ENCODE results near the gene TSGA10.
"Not testable (repeated sequence)": the region's sequence is repeated elsewhere in the genome, so short reads cannot be mapped to it uniquely, and the experiment has no call there.

The TSGA10 gene

DNA sequence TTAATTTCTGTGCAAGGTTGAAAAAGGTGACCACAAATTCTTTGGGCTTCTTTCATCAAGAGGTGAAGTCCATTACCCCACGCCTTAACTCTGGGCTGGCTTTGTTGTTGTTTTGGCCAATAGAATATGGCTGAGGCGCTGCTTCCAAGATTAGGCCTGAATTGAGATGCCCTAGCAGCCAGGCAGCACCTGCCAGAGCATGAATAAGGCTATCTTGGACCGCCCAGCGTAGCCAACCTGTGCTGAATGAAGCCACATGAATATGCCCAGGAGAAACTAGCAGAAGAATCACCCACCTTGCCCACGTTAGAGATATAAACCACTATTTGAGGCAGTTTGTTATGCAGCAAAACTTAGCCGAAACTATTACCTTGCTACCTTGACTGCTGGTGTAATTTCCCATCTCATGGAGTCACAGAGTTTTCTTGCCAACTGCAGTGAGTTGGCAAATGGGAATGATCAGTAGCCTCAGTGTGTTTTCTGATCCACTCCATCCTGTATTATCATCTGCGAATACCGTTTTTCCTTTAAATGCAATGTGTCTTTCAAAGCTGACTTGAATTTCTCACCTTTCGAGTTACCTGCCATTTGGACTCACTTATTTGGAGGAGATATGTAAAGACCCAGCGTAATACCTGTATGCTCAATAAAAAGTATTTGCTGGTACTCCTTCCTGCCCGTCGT is 679 bp downstream of the TSGA10 start:
- peak; percentile 10 for DNase-seq (ENCODE audit: low spot score)

DNA sequence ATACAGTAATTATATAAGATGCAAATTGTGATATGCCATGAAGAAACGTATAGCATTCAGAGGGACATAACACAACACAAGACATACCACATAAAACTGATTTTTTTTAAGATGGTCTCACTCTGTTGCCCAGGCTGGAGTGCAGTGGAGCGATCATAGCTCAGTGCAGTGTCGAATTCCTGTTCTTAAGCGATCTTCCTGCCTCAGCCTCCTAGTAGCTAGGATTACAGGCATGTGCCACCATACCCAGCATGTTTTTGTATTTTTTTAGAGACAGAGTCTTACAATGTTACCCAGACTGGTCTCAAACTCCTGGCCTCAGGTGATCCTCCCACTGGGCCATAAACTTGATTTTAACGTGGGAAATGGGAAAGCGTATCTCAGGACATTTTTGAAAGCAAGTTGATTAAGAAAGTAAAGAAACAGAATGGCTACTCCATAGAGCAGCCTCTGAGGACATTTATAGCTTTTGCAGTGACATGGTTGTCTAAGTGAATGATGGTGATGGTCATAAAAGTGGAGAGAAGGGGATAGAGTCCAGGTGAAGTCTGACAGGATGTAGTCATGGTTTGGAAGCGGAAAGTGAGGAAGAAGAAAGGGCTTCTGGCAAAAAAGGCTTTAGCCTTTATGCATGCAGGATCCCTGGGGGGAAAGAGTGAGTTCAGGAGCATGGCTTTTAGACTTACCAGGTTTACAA is 2.4 kb downstream of the TSGA10 start:
- DNase-seq (ENCODE audit: low spot score): no peak

DNA sequence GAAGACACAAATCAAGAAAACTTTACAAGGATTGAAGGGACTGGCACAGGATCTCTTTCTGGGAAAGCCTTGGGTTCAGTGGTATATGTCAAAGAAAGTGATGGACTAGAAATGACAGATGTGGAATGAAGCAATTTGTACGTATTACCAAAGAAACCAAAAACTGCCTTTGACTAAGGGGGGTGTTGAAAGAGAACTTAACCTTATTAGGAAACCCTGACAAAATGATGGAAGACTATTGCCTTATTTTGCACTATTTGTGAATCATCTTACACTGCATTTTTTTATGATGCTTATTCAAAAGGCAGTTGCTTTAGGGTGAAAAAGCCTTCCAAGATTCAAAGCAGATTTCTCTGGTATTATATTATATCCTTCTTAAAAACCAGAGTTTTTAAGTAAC is 4.0 kb downstream of the TSGA10 start:
- no peak for DNase-seq (ENCODE audit: low spot score)

DNA sequence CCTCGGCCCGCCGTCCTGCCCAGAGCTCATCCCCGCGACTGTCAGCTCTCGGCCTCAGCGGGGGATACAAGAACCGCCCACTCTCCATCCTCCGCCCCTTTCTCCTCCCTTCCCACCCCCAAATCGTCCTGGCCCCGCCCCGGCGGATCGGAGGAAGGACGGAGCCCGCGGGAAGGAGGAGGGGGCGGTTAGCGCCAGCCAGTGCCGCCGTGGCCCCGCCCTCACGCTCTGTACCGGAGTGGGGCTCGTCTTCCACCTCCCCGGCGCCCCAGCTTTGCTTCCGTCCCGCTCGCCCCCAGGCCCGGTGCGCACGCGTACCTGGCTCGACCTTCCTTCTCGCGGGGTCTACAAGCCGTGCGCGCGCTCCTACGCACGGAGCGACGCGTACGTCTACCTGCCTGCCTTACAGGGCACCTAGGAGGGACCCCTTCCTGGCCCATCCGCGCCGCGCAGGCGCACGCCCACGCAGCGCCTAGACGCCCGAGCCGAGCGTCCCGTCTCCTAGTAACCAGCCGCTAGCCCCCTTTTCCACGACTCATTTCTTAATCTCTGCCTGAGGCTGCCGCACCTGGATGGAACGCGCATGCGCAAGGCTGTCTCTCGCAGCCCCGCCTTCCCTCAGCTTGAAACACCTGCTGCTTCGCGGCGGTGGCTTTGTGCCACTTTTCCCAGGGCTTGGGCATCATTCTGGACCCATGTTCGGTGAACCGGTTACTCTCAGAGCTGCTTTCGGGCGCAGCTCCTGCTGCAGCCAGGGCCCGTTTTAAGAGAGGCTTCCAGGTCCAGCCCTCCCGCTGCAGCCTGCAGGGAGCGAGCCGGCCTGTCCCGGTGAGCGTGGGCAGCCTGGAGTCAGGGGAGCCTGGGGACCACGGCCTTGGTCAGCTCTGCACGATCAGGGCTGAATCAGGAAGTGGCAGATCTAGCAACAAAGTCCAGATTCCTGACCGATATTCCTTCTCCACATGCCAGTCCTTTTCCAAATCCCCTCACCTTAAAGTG is 13.3 kb downstream of the TSGA10 start, which contains the start of gene C2orf15:
C2orf15 (plus strand) TSS at position 598 of the 999 bp plus-strand sequence. CDS start 8,852 bp downstream, outside the sequence.
- DNase-seq (ENCODE audit: low spot score): peak; percentile 96

DNA sequence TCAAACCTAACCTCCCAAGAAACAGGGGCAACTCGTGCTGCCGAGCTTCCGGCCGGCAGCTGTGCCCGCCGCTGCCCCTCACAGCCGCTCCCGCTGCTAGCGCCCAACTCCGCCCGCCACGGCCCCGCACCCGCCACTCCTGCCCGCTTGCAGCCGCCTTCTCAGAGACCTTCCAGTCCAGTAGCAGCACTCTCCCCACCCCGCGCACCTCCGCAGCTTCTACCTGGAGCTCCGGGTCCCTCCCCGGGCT is 14.0 kb downstream of the TSGA10 start:
- DNase-seq (ENCODE audit: low spot score): no peak

DNA sequence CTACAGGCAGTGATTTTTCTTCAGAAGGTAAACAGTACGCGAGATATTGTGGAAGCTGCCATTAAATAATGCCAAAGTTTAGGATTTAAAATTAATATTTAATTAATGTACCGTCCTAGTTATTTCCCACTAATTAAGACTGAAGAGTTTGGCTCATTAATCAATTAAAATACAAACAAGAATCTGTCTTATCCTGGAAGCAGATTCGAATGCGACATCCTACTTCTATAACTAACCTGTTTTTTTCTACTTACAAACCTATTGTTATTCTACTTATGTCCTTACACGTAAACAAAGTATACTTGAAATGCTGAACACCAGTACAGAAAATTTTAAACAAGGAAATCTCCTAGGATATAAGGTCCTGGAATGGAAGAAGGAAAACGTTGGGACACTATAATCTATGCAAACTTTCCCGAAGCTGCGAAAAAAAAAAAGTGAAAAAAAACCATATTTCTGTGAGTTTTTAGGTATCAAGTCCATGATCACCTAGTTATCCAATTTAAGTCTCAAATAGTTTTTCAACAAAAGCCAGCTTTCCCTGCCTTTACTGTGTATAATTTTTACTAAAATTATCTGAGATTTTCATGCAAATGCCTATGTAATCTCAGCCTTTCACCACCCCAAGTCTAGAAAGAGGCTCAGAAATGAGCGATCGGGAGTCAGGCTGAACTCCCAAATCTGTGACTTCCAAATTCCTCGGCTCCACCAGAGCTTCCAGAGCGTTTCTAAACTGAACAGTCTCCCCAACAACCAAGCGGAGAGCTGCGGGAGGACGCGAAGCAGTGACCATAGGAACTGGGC is 14.5 kb downstream of the TSGA10 start:
- DNase-seq (ENCODE audit: low spot score): no peak

DNA sequence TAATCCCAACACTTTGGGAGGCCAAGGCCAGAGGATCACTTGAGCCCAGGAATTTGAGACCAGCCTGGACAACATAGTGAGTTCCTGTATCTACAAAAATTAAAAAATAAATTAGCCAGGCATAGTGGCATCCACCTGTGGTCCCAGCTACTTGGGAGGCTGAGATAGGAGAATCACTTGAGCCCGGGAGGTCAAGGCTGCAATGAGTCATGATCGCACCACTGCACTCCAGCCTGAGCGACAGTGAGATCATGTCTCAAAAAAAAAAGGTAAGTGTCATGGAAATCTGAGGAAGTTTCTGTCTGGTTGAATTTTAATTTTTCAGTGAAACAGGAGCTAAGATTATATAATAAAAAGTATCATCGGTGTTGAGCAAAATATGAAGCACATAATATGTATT is 15.7 kb downstream of the TSGA10 start:
- DNase-seq (ENCODE audit: low spot score): no peak

DNA sequence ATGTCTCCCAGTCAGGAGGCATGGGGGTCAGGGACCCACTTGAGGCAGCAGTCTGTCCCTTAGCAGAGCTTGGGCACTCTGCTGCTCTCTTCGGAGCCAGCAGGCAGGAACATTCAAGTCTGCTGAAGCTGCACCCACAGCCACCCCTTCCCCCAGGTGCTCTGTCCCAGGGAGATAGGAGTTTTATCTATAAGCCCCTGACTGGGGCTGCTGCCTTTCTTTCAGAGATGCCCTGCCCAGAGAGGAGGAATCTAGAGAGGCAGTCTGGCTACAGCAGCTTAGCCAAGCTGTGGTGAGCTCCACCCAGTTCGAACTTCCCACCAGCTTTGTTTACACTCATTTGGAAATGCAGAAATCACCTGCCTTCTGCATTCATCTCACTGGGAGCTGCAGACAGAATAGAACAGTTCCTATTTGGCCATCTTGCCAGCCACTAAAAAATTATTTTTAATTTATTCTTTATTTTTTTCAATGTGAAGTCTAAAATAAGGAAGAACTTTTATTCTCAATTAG is 19.6 kb downstream of the TSGA10 start:
- not testable (repeated sequence) for DNase-seq (ENCODE audit: low spot score)

DNA sequence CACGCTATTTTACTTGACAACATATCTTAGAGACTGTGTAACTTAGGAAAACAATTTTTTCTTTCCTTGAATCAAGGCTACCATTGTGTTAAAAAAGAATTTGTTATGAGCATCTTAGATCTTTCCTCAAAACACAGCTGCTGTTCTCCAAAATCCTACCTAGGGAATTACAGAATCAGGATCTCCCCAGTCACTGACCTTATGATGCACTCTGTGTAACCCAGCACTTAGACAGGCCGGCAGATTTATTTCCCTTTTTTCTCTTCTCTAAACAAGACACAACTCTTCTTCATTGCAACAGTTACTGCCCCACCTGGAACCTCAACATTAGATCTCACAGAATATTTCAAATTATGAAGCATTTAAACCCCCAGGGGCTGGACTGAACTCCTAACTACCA is 26.8 kb downstream of the TSGA10 start:
- no peak for DNase-seq (ENCODE audit: low spot score)

DNA sequence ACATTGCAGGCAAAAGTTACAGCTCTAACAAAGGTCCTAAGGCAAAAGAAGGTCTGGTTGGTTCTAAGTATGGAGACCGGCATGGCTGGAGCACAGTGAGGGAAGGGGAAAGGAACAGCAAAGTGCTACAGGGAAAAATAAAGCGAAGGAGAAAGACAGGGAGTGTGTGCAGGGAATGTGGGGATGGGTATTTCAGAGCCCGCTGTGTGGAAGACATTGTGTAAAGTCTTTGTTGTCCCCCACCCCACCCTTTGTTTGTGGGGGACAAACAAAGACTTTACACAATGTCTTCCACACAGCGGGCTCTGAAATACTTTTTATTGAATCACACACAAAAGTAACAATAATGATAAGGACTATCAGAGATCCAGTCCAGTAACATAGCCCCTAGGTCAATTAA is 42.1 kb downstream of the TSGA10 start:
- no peak for DNase-seq (ENCODE audit: low spot score)

DNA sequence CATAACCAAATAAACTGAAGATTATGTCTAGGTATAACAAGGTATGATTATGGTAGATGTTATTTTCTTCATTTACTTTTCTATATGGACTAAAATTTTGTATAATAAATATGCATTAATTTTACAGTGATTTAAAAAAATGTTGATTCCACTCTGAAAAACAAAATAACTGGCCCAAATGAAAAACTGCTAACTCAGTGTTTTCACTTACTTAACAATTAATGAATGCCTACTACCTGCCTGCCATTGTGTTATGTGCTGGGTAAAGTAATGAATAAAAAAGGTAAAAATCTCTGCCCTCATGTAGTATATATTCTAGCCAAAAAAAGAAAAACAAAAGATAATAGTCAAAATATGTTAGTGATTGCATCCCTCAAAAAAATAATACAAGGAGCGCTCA is 42.8 kb downstream of the TSGA10 start:
- no peak for DNase-seq (ENCODE audit: low spot score)

DNA sequence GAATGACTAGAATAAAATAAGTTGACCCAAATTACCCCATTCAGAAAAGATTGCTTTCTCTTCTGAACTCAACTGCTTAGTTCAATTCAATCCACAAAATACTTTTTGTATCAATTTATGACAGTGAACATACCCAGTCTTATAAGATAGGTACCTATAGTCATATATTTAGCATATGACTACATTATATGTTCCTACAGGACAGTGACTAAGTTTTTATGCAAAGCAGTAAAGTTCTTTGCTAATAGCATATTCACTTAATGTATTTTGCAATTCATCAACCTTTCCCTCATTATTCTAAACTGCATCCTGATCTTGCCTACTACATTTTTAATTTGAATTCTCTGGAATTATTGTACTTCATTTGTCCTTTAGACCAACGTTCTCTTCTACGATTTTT is 43.5 kb downstream of the TSGA10 start:
- no peak for DNase-seq (ENCODE audit: low spot score)

DNA sequence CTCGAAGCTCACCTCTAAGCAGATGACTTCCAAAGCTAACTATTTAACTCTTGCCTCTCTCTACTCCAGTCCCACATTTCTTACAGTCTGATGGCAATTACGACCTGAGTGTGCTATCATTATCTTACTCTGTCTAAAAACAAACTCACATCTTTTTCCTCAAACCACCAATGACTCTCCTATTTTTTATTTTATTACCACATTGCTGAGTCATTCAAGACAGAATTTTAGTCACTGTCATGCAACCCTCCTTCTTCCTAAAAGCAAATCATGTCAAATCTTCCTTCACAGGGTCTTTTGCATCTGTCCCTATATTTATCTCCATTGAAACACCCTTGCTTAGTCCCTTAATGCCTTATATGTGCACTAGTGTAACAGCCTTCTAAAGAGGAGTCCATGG is 47.8 kb downstream of the TSGA10 start:
- DNase-seq (ENCODE audit: low spot score): no peak

DNA sequence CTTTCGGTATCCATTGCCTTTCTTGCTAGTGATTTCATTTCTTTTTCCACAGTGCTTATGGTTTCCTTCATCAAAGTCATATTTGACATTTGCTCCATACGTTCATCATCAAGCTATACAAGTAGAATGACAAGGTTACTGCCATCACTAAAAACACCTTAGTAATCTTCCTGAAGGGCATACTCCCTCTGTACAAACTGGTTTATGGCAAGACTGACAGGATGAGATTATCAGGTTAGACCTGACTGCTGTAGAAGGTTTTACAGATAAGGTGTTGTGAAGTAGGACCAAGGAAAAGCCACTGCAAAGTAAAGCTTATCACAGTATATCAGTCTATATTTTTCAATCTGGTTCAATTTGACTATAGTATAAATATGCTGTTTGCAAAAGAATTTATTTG is 50.7 kb downstream of the TSGA10 start:
- DNase-seq (ENCODE audit: low spot score): no peak

DNA sequence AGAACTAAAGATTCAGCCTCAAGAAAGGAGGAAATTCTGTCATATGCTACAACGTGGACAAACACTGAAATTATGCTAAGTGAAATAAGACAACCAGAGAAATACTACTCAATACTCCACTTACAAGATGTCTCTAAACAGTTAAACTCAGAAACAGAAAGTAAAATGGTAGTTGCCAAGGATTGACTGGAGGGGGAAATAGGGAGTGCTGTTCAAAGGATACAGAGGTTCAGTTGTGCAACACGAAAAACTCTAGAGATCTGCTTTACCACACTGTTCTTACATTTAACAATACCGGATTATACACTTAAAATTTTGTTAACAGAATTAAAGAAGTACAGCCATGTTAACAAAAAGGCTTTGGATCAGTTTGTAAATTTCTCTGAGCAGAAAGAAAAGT is 53.0 kb downstream of the TSGA10 start:
- peak; percentile 11 for DNase-seq (ENCODE audit: low spot score)

DNA sequence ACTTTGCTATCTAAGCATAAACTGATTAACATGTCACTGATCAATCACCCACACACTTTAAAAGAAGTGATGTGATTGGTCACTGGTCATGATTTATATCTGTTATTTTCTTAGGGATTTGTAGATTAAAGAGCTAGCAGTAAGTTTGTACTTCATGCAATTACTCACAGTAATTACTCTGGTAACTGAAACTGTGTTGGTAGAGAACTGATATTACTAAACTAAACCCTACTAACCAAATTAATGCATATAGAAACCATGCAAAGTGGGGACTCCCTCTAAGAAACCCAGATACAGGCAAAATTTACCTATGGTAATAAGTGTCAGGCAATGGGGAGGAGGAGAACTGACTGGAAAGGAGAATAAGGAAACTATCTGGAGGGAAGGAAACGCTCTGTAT is 58.0 kb downstream of the TSGA10 start:
- DNase-seq (ENCODE audit: low spot score): no peak

DNA sequence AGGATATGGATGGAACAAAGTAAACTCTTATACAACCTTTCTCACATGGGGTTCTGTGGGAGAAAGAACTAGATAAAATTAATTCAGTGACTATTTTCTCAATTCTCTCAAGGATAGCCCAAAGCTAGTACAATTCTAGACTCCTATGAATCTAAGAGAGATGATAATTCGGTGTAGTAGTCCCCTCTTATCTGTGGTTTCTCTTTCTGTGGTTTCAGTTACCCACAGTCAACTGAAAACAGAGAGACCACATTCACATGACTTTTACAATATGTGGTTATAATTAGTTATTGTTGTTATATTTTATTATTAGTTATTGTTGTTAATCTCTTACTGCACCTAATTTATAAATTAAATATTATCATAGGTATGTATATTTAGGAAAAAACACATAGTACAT is 66.7 kb downstream of the TSGA10 start:
- DNase-seq (ENCODE audit: low spot score): no peak

DNA sequence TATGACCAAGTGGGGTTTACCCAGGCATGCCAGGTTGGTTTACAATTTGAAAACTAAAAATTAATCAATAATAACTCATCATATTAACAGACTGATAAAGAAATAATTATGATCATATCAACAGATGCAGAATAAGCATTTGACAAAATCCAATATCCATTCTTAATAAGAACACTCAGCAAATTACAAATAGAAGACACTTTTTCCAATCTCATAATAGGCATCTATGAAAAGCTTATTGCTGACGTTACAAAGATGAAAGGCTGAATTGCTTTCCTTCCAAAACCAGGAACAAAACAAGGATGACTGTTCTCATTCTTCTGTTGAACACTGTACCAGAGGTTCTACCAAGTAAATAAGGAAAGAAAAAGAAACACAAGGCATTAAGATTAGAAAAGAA is 68.4 kb downstream of the TSGA10 start:
- no peak for DNase-seq (ENCODE audit: low spot score)

DNA sequence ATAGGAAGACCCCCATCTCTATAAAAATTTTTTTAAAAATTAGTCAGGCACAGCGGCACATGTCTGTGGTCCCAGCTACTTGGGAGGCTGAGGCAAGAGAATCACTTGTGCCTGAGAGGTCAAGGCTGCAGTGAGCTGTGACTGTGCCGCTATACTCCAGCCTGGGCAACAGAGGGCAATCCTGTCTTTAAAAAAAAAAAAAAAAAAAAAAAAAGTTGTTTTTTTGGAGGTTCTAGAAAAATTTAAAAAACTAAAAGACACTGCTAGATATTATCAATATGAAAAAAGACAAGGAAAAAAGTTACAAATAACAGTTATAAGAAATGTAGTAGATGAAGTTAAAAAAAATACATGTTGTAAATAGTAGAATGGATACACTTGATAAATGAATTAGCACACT is 69.3 kb downstream of the TSGA10 start:
- DNase-seq (ENCODE audit: low spot score): peak; percentile 32

DNA sequence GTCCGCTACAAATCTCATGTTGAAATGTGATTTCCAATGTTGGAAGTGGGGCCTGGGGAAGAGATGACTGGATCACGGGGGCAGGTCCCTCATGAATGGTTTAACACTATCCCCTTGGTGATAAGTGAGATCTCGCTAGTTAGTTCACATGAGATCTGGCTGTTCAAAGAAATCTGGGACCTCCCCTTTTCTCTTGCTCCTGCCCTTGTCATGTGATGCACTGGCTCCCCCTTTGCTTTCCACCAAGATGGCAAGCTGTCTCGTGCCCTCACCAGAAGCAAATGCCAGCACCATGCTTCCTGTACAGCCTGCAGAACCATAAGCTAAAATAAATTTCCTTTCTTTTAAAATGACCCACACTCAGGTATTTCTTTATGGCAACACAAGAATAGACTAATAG is 70.5 kb downstream of the TSGA10 start:
- DNase-seq (ENCODE audit: low spot score): peak; percentile 13

DNA sequence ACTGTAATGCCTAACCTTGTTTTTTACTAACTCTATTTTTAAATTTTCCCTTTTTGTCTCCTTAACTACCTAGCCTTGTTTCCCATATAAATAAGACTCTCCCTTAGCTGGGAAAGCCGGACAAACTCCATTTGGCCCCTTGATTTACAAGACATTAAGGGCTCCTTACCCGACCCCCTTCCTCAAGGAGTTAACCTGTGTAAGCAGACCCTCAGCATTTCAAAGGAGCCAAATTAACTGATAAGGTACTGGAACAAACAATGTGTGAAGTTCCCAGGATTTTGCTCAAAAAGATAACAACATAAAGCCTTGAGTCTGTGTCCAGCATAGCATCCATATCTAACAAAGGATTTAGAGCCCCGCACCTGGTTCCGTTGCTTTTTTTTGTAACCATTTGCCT is 72.9 kb downstream of the TSGA10 start:
- no peak for DNase-seq (ENCODE audit: low spot score)

DNA sequence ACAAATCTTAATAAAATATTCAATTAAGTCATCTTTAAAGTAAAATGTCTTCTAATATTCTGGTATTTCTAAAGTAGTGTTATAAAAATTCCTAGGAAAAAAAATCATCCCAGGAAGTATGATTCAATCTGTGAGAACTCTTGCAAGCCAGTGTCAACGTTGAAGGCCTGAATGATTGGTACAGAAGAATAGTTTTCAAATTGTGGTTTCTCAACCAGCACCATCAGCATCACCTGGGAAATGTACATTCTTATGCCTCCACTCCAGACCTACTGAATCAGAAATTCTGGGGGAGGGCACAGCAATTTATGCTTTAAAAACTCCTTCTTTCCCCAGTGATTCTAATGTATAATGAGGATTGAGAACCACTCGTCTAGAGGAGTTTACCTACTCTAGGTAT is 75.5 kb downstream of the TSGA10 start:
- DNase-seq (ENCODE audit: low spot score): no peak

All from NAMALWA (cell line).